GM21447 (cell line): ENCODE measurements around the gene MCM10.

ENCODE experiments used
- ATAC-seq: cut with Tn5 transposase; IDR thresholded peaks from one replicate; pipeline ENCODE4 v1.9.1; 2021; ENCODE audit not compliant: unreplicated experiment

The MCM10 gene

DNA sequence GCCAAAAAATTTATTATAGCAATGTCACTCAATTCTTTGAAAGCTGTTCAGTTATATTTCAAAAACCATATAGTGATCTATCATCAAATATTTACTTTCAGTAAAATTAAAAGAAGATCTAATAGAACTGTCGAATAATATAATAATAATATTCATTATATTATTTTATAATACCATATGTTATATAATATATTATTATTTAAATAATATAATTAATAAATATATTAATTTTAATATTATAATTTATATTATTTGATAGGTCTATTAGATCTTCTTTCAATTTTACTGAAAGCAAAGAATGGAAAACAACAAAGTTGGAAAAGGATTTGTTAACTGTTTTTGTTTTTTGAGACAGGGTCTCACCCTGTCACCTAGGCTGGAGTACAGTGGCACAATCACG lies 95.3 kb downstream of the MCM10 start:
- no peak for ATAC-seq

DNA sequence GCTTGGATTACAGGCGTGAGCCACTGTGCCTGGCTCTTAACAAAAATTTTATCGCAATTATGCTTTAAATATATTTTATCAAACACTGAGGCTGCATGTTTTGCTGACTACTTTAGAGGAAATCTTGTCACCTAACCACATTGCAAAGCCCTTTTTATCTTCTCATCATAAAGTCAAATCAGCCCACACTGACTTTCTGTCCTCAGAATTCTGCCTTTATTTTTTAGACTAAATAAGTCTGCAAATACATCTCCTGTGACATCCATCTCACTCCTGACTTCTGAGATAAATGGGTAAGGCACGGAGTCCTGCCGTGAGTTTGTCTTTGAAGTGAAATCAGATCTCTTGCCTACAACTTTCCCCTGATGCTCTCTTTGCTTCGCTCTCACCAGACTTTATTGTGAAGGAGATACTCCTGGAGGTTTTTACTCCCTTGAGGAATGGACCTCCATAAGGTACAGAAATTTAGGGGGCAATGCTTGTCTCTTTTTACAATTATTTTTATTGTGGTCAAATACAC lies 96.3 kb downstream of the MCM10 start:
- ATAC-seq: no peak
